IMR-90 (cell line): ENCODE measurements around the gene ETHE1. TPM values are rescaled to one million over a fixed set of nuclear protein-coding genes. Genes with fewer than 3 reads are reported as not detected.

ENCODE experiments used
- ATAC-seq: fragments of 200-7000 bp; cut with Tn5 transposase; 2 replicates; pipeline ENCODE4 v1.9.1; 2020; ENCODE audit warnings: low read depth, mild to moderate bottlenecking, moderate library complexity
- BruUV-seq: library from RNA; stranded (reverse); fragments of 400-500 nt; replicated peaks from 2 replicates; lab custom pipeline; 2021; lab: Mats Ljungman, UMichigan
- CTCF ChIA-PET: fragments of 300-600 bp; formaldehyde crosslinking; extraction: SDS; loops from one replicate; lab custom pipeline; 2021; ENCODE audit warnings: antibody characterized with exemption; lab: Yijun Ruan, JAX
- POLR2A ChIA-PET: fragments of 300-600 bp; sonication (Branson Sonifier 250); formaldehyde crosslinking; loops from one replicate; lab custom pipeline; 2022; ENCODE audit warnings: antibody characterized with exemption; ENCODE audit not compliant: unreplicated experiment; lab: Charles Lee
- DNase-seq: peaks from one replicate; pipeline ENCODE4 v3.0.0; 2013
- H2AFZ ChIP-seq: replicated peaks from 2 replicates; pipeline ENCODE3; 2013; ENCODE audit warnings: low read length, mild to moderate bottlenecking; ENCODE audit not compliant: poor library complexity
- H2AK5ac ChIP-seq: 2 replicates; pipeline ENCODE4 v1.6.1; 2013; ENCODE audit warnings: low read depth, low read length, inconsistent platforms
- H2AK9ac ChIP-seq: replicated peaks from 2 replicates; pipeline ENCODE3; 2013; ENCODE audit warnings: mild to moderate bottlenecking, low read depth, low read length, moderate library complexity; ENCODE audit not compliant: poor library complexity
- H2BK120ac ChIP-seq: 2 replicates; pipeline ENCODE4 v1.6.1; 2013; ENCODE audit warnings: low read depth, low read length, inconsistent platforms
- H2BK15ac ChIP-seq: 3 replicates; pipeline ENCODE4 v1.6.1; 2013; ENCODE audit warnings: low read depth, low read length, inconsistent platforms
- H2BK20ac ChIP-seq: 2 replicates; pipeline ENCODE4 v1.6.1; 2013; ENCODE audit warnings: low read depth, mild to moderate bottlenecking, inconsistent platforms, low read length, moderate library complexity
- H2BK5ac ChIP-seq: 2 replicates; pipeline ENCODE4 v1.6.1; 2013; ENCODE audit warnings: mild to moderate bottlenecking, low read depth, low read length, inconsistent platforms; ENCODE audit not compliant: poor library complexity, severe bottlenecking
- H3K14ac ChIP-seq: replicated peaks from 2 replicates; pipeline ENCODE4 v1.6.1; 2013; ENCODE audit warnings: low read depth, low read length, inconsistent platforms
- H3K18ac ChIP-seq: 2 replicates; pipeline ENCODE4 v1.6.1; 2013; ENCODE audit warnings: low read depth, low read length, control low read depth
- H3K23ac ChIP-seq: 2 replicates; pipeline ENCODE4 v1.6.1; 2013; ENCODE audit warnings: low read depth, low read length, inconsistent platforms
- H3K27ac ChIP-seq: 2 replicates; pipeline ENCODE4 v1.5.1; 2013; ENCODE audit warnings: mild to moderate bottlenecking, control low read depth, low read length; ENCODE audit not compliant: insufficient read depth
- H3K27me3 ChIP-seq: 2 replicates; pipeline ENCODE4 v1.6.1; 2013; ENCODE audit warnings: low read length; ENCODE audit not compliant: control insufficient read depth, insufficient read depth
- H3K36me3 ChIP-seq: 2 replicates; pipeline ENCODE4 v1.6.1; 2013; ENCODE audit warnings: low read length, mixed read lengths; ENCODE audit not compliant: control insufficient read depth, insufficient read depth
- H3K4ac ChIP-seq: 2 replicates; pipeline ENCODE4 v1.6.1; 2013; ENCODE audit warnings: low read depth, low read length, inconsistent platforms
- H3K4me1 ChIP-seq: 2 replicates; pipeline ENCODE4 v1.6.1; 2013; ENCODE audit warnings: low read length, mixed read lengths; ENCODE audit not compliant: control insufficient read depth, insufficient read depth
- H3K4me2 ChIP-seq: 2 replicates; pipeline ENCODE4 v1.6.1; 2013; ENCODE audit warnings: low read depth, mild to moderate bottlenecking, control low read depth, low read length, moderate library complexity
- H3K4me3 ChIP-seq: 2 replicates; pipeline ENCODE4 v1.5.1; 2013; ENCODE audit warnings: low read depth, mild to moderate bottlenecking, control low read depth, low read length, moderate library complexity; ENCODE audit not compliant: insufficient read depth
- H3K56ac ChIP-seq: 2 replicates; pipeline ENCODE4 v1.6.1; 2013; ENCODE audit warnings: low read length, inconsistent platforms; ENCODE audit not compliant: insufficient read depth; ENCODE audit errors: extremely low read depth
- H3K79me1 ChIP-seq, 2 experiments: 2 replicates each; pipeline ENCODE4 v1.6.1; 2013; ENCODE audit warnings: low read length in 2 of 2, inconsistent platforms in 1 of 2, low read depth in 1 of 2
- H3K9ac ChIP-seq: 2 replicates; pipeline ENCODE4 v1.6.1; 2013; ENCODE audit warnings: low read depth, low read length, control low read depth
- H3K9me1 ChIP-seq: 2 replicates; pipeline ENCODE4 v1.6.1; 2013; ENCODE audit warnings: low read length, inconsistent platforms; ENCODE audit not compliant: insufficient read depth
- H3K9me3 ChIP-seq: 2 replicates; pipeline ENCODE4 v1.6.1; 2013; ENCODE audit warnings: low read length; ENCODE audit not compliant: control insufficient read depth, insufficient read depth
- H4K20me1 ChIP-seq: 2 replicates; pipeline ENCODE4 v1.6.1; 2013; ENCODE audit warnings: low read length, inconsistent platforms; ENCODE audit not compliant: insufficient read depth
- H4K5ac ChIP-seq: 2 replicates; pipeline ENCODE4 v1.6.1; 2013; ENCODE audit warnings: mild to moderate bottlenecking, low read depth, low read length, control low read depth
- H4K8ac ChIP-seq, 2 experiments: 2 replicates each; pipeline ENCODE4 v1.6.1; 2013; ENCODE audit warnings: low read depth in 2 of 2, low read length in 2 of 2, control low read depth in 1 of 2, inconsistent platforms in 1 of 2
- H4K91ac ChIP-seq: 2 replicates; pipeline ENCODE4 v1.6.1; 2013; ENCODE audit warnings: low read depth, low read length, inconsistent platforms; ENCODE audit not compliant: insufficient read depth
- CEBPB ChIP-seq: IDR thresholded peaks from 2 replicates; pipeline ENCODE4 v1.6.1; 2012; ENCODE audit warnings: low read depth, low read length, improper control_type of control experiment
- CTCF ChIP-seq: conservative IDR thresholded peaks from 2 replicates; pipeline ENCODE4 v1.5.1; 2012; ENCODE audit warnings: mild to moderate bottlenecking, low read depth, low read length, improper control_type of control experiment
- FOS ChIP-seq: fragments of 150-350 bp; IDR thresholded peaks from 2 replicates; pipeline ENCODE4 v1.6.1; 2016; ENCODE audit warnings: low read depth, low read length
- MAFK ChIP-seq: IDR thresholded peaks from 2 replicates; pipeline ENCODE4 v1.6.1; 2012; ENCODE audit warnings: low read depth, low read length, improper control_type of control experiment
- MAZ ChIP-seq: IDR thresholded peaks from 2 replicates; pipeline ENCODE4 v1.6.1; 2012; ENCODE audit warnings: low read depth, mild to moderate bottlenecking, low read length, improper control_type of control experiment, moderate library complexity, borderline replicate concordance
- MXI1 ChIP-seq: IDR thresholded peaks from 2 replicates; pipeline ENCODE4 v1.6.1; 2012; ENCODE audit warnings: low read depth, mild to moderate bottlenecking, low read length, moderate library complexity, borderline replicate concordance
- NFE2L2 ChIP-seq: fragments of 150-350 bp; IDR thresholded peaks from 2 replicates; pipeline ENCODE4 v1.6.1; 2016; ENCODE audit warnings: low read depth, mild to moderate bottlenecking, low read length
- RCOR1 ChIP-seq: IDR thresholded peaks from 2 replicates; pipeline ENCODE4 v1.6.1; 2012; ENCODE audit warnings: mild to moderate bottlenecking, low read length, improper control_type of control experiment; ENCODE audit not compliant: insufficient replicate concordance
- SMC3 ChIP-seq: fragments of 150-350 bp; IDR thresholded peaks from 2 replicates; pipeline ENCODE4 v1.6.1; 2016; ENCODE audit warnings: low read depth, mild to moderate bottlenecking, antibody characterized with exemption, low read length, moderate library complexity
- USF2 ChIP-seq: fragments of 150-350 bp; IDR thresholded peaks from 2 replicates; pipeline ENCODE4 v1.6.1; 2017; ENCODE audit warnings: mild to moderate bottlenecking, antibody characterized with exemption, low read length, low read depth
- WGBS, 2 experiments: methylation state at CpG; one replicate each; pipeline versions ENCODE4 v1.1.5 to v1.1.7; 2013; ENCODE audit warnings: missing lambda C conversion rate in 2 of 2; ENCODE audit not compliant: insufficient read length in 1 of 2; ENCODE audit errors: extremely low coverage in 2 of 2; 5-methylcytosine and 5-hydroxymethylcytosine counted together
- dilution Hi-C: fragments of 300-500 bp; cut with HindIII; formaldehyde crosslinking; loops from one replicate; pipeline ENCODE4 v1.14.3; 2018; ENCODE audit warnings: low sequenced_read_pairs; ENCODE audit not compliant: unreplicated experiment
- in situ Hi-C: fragments of 300-500 bp; cut with MboI; formaldehyde crosslinking; loops from 3 replicates; pipeline ENCODE4 v1.14.3; 2019; ENCODE audit warnings: low sequenced_read_pairs, inconsistent platforms, mixed read lengths
- intact Hi-C: fragments of 100-400 bp; cut with micrococcal nuclease; formaldehyde crosslinking; loops from 2 replicates; pipeline ENCODE4 v1.10.0; 2022
- polyA plus RNA-seq, 3 experiments: library from polyadenylated mRNA; depleted of rRNA; stranded (reverse); fragments of >200 nt; gene quantifications; 2 replicates each; pipeline ENCODE4 v1.2.3, GENCODE V29; 2012; ENCODE audit warnings: low replicate concordance in 1 of 3
- total RNA-seq: library from RNA; depleted of rRNA; stranded (reverse); fragments of >200 nt; gene quantifications from 2 replicates; pipeline ENCODE4 v1.2.3, GENCODE V29; 2012

The ETHE1 gene
- total and polyA plus RNA-seq, 2 of the 4 experiments (the other 2 are of a cell fraction): 161 to 233 TPM

DNA sequence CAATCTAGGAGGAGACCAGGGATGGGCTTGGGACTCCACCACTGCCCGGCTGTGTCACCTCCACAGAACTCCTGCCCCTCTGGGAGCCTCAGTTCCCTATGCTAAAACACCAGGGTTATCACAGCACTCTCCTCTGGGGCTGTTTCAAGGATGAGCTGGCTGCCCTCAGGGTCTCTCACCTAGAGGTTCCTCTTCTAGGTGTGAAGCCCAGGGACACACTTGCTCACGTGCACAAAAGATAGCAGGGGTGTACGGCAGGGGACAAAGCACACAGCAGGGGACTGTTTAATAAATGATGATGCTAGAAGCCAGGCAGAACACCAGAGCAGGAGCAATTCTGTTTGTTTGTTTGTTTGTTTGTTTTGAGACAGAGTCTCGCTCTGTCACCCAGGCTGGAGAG is 44.8 kb downstream of the ETHE1 start:
- Histone ChIP-seq H2AFZ (no peak overlapping the region), H2AK9ac (no peak overlapping the region), H3K14ac (no peak overlapping the region), H3K4ac (no peak overlapping the region), H3K79me1 (no peaks in the 10 kb centered on the region), H3K18ac (no peak overlapping the region), H4K5ac (no peak overlapping the region), H3K4me3 (no peak overlapping the region), H2BK20ac (no peak overlapping the region), H3K4me1 (no peaks in the 10 kb centered on the region), H3K9me3 (no peaks in the 10 kb centered on the region), H3K27ac (no peak overlapping the region), H3K4me2 (no peak overlapping the region), H3K23ac (no peak overlapping the region), H2AK5ac (no peak overlapping the region), H3K27me3 (no peaks in the 10 kb centered on the region), H2BK120ac (no peak overlapping the region), H4K8ac (no peak overlapping the region), H4K20me1 (no peaks in the 10 kb centered on the region), H3K36me3 (peaks cover 7% of the 10 kb centered on the region), H3K9ac (no peak overlapping the region), H2BK5ac (no peak overlapping the region), H3K9me1 (peaks cover 13% of the 10 kb centered on the region), H3K56ac (no peak overlapping the region), H4K91ac (no peak overlapping the region), H2BK15ac (no peak overlapping the region)
- intact Hi-C loops: no loop called here
- ChIA-PET CTCF (no interaction called here), POLR2A (no interaction called here)
- ATAC-seq: no peak
- BruUV-seq: no TSS peak
- TF ChIP-seq MXI1 (no peak), MAFK (no peak), CEBPB (no peak), RCOR1 (no peak), MAZ (no peak), USF2 (no peak), NFE2L2 (no peak), CTCF (no peak), SMC3 (no peak), FOS (no peak)
- dilution Hi-C loops: no loop called here
- DNase-seq: no peak
- 67% methylated on average over 3 of the region's 4 CpGs; no CpG with 5 or more reads in 1 of the 2 experiments for WGBS, 2 experiments
- in situ Hi-C loops: no loop called here
